ENCODE results near the gene CELSR1. TPM values are rescaled to one million over a fixed set of nuclear protein-coding genes. Genes with fewer than 3 reads are reported as not detected.

CELSR1 gene
- total RNA-seq, 1 donor from 2014 or later: 27.6 TPM

DNA sequence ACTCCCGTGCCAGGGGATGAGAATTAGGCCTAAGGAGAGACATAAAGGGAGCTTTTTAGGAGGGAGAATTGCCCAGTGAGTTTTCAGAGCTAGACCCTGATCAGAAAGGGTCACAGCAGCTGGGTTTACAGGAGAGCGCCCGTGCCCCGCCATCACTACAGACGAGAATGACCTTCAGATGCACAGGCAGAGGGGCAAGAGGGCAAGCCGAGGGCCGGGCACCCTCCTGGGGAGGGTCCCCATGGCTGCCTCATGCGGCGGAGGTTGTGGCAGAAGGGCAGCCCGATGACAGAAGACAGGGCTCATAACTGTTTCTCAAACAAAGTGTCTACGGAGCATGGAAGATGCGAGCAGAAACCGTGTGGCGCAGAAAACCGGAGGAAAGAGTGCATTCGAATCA, 129.7 kb downstream of the CELSR1 start:
- H3K27ac Mint-ChIP-seq (ENCODE audit: unreplicated experiment): no peak overlapping the region
- H2AFZ ChIP-seq (ENCODE audit: low read depth, low read length): no peak overlapping the region
- H3K36me3 ChIP-seq (ENCODE audit: insufficient read depth, low read length): no peaks in the 10 kb centered on the region
- no peak overlapping the region for H3K27ac ChIP-seq (ENCODE audit: low read depth, low read length)
- FAIRE-seq (no peak), DNase-seq (ENCODE audit: low read depth) (no peak)
- H3K27me3 ChIP-seq (ENCODE audit: insufficient read depth, low read length): no peaks in the 10 kb centered on the region
- no peaks in the 10 kb centered on the region for H3K4me1 Mint-ChIP-seq (ENCODE audit: low read depth, unreplicated experiment)
- no peaks in the 10 kb centered on the region for H4K20me1 ChIP-seq (ENCODE audit: insufficient read depth, low read length)
- H3K9me3 ChIP-seq (ENCODE audit: insufficient read depth, low read depth, low read length): no peaks in the 10 kb centered on the region
- no peak overlapping the region for H3K9ac ChIP-seq (ENCODE audit: low read length)
- H3K79me2 ChIP-seq (ENCODE audit: insufficient read depth, low read length): no peaks in the 10 kb centered on the region
- TF ChIP-seq CTCF (IDR thresholded peaks at IDR 0.05; ENCODE audit: insufficient read depth, low read depth, low read length): no peak
- TF ChIP-seq EZH2 (IDR thresholded peaks at IDR 0.05; ENCODE audit: insufficient read depth, low read length): no peak
- H3K27me3 Mint-ChIP-seq (ENCODE audit: low read depth, unreplicated experiment): peaks cover 2% of the 10 kb centered on the region
- H3K4me2 ChIP-seq (ENCODE audit: low read length): no peak overlapping the region
- peaks cover 6% of the 10 kb centered on the region for H3K36me3 Mint-ChIP-seq (ENCODE audit: low read depth, unreplicated experiment)
- H3K4me1 ChIP-seq (ENCODE audit: insufficient read depth, low read length): peaks cover 10% of the 10 kb centered on the region
- no peak overlapping the region for H3K4me3 ChIP-seq (ENCODE audit: insufficient read depth, low read depth, low read length)
- H3K4me3 Mint-ChIP-seq (ENCODE audit: unreplicated experiment): no peak overlapping the region
- no peaks in the 10 kb centered on the region for H3K9me3 Mint-ChIP-seq (ENCODE audit: unreplicated experiment)

DNA sequence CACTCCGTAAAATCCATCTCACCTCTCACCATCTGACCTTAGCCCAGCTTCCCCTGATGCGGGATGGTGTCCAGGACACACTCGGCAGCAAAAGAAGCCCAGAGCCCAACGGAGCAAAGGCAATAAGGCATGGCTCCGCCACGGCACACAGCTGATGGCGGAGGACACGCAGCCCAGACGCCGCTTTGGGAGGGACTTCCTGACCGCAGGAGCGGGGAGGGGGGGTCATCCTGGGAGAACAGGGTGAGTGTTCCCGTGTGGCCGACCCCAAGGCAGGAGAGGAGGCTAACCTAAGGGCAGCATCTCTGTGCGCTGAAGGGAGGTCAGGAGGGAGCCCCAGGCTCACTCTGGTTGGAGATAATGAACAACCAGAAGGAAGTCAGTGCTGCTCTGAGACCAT, 130.6 kb downstream of the CELSR1 start:
- H2AFZ ChIP-seq (ENCODE audit: low read depth, low read length): no peak overlapping the region
- no peaks in the 10 kb centered on the region for H3K27me3 ChIP-seq (ENCODE audit: insufficient read depth, low read length)
- no peaks in the 10 kb centered on the region for H3K36me3 ChIP-seq (ENCODE audit: insufficient read depth, low read length)
- no peaks in the 10 kb centered on the region for H3K9me3 ChIP-seq (ENCODE audit: insufficient read depth, low read depth, low read length)
- no peak overlapping the region for H3K9ac ChIP-seq (ENCODE audit: low read length)
- Mint-ChIP-seq H3K27me3 (ENCODE audit: low read depth, unreplicated experiment) (peaks cover 2% of the 10 kb centered on the region), H3K27ac (ENCODE audit: unreplicated experiment) (no peak overlapping the region), H3K9me3 (ENCODE audit: unreplicated experiment) (no peaks in the 10 kb centered on the region), H3K4me1 (ENCODE audit: low read depth, unreplicated experiment) (peaks cover 2% of the 10 kb centered on the region), H3K36me3 (ENCODE audit: low read depth, unreplicated experiment) (peaks cover 6% of the 10 kb centered on the region), H3K4me3 (ENCODE audit: unreplicated experiment) (no peak overlapping the region)
- no peaks in the 10 kb centered on the region for H3K79me2 ChIP-seq (ENCODE audit: insufficient read depth, low read length)
- H3K4me2 ChIP-seq (ENCODE audit: low read length): no peak overlapping the region
- no peaks in the 10 kb centered on the region for H4K20me1 ChIP-seq (ENCODE audit: insufficient read depth, low read length)
- H3K27ac ChIP-seq (ENCODE audit: low read depth, low read length): no peak overlapping the region
- TF ChIP-seq CTCF (IDR thresholded peaks at IDR 0.05; ENCODE audit: insufficient read depth, low read depth, low read length): no peak
- TF ChIP-seq EZH2 (IDR thresholded peaks at IDR 0.05; ENCODE audit: insufficient read depth, low read length): no peak
- DNase-seq (ENCODE audit: low read depth): no peak
- H3K4me1 ChIP-seq (ENCODE audit: insufficient read depth, low read length): peaks cover 10% of the 10 kb centered on the region
- no peak overlapping the region for H3K4me3 ChIP-seq (ENCODE audit: insufficient read depth, low read depth, low read length)
- FAIRE-seq: no peak

- TF ChIP-seq CTCF (IDR thresholded peaks at IDR 0.05; ENCODE audit: insufficient read depth, low read depth, low read length) (no peak), EZH2 (IDR thresholded peaks at IDR 0.05; ENCODE audit: insufficient read depth, low read length) (no peak)
- no peaks in the 10 kb centered on the region for H3K9me3 Mint-ChIP-seq (ENCODE audit: unreplicated experiment)
- no peak for FAIRE-seq
- no peaks in the 10 kb centered on the region for H3K36me3 ChIP-seq (ENCODE audit: insufficient read depth, low read length)
- H3K9ac ChIP-seq (ENCODE audit: low read length): no peak overlapping the region
- H3K4me2 ChIP-seq (ENCODE audit: low read length): no peak overlapping the region
- no peak overlapping the region for H3K27ac ChIP-seq (ENCODE audit: low read depth, low read length)
- H3K9me3 ChIP-seq (ENCODE audit: insufficient read depth, low read depth, low read length): no peaks in the 10 kb centered on the region
- H3K27me3 Mint-ChIP-seq (ENCODE audit: low read depth, unreplicated experiment): peaks cover 2% of the 10 kb centered on the region
- no peak overlapping the region for H2AFZ ChIP-seq (ENCODE audit: low read depth, low read length)
- peaks cover 10% of the 10 kb centered on the region for H3K4me1 ChIP-seq (ENCODE audit: insufficient read depth, low read length)
- peaks cover 2% of the 10 kb centered on the region for H3K4me1 Mint-ChIP-seq (ENCODE audit: low read depth, unreplicated experiment)
- H3K4me3 ChIP-seq (ENCODE audit: insufficient read depth, low read depth, low read length): no peak overlapping the region
- H3K79me2 ChIP-seq (ENCODE audit: insufficient read depth, low read length): no peaks in the 10 kb centered on the region
- no peak for DNase-seq (ENCODE audit: low read depth)
- no peaks in the 10 kb centered on the region for H4K20me1 ChIP-seq (ENCODE audit: insufficient read depth, low read length)
- peaks cover 6% of the 10 kb centered on the region for H3K36me3 Mint-ChIP-seq (ENCODE audit: low read depth, unreplicated experiment)
- H3K27ac Mint-ChIP-seq (ENCODE audit: unreplicated experiment): no peak overlapping the region
- H3K27me3 ChIP-seq (ENCODE audit: insufficient read depth, low read length): no peaks in the 10 kb centered on the region
- H3K4me3 Mint-ChIP-seq (ENCODE audit: unreplicated experiment): no peak overlapping the region
Observed at GRCh38 chr22:46406349-46406748, 131.1 kb downstream of the CELSR1 start.
